WI38 (cell line): ENCODE measurements around the gene DOK7.

ENCODE experiments used
- H3K4me3 ChIP-seq: 2 replicates; pipeline ENCODE4 v1.5.1; 2011; ENCODE audit warnings: low read depth, mild to moderate bottlenecking, control low read depth, low read length
- CTCF ChIP-seq: IDR thresholded peaks from 2 replicates; pipeline ENCODE4 v1.5.1; 2012; ENCODE audit warnings: low read depth, mild to moderate bottlenecking, control low read depth, low read length

Gene DOK7

GRCh38 chr4:3466691-3467600 is 3.8 kb downstream of the DOK7 start:
- no peak overlapping the region for H3K4me3 ChIP-seq
- no peak for TF ChIP-seq CTCF

- no peak overlapping the region for H3K4me3 ChIP-seq
- TF ChIP-seq CTCF, result no peak
Observed at GRCh38 chr4:3467601-3468031, 4.5 kb downstream of the DOK7 start.

- no peak overlapping the region for H3K4me3 ChIP-seq
- TF ChIP-seq CTCF, result no peak
Observed at GRCh38 chr4:3468154-3468553, 5.0 kb downstream of the DOK7 start.

GRCh38 chr4:3468804-3469203 is 5.7 kb downstream of the DOK7 start:
- TF ChIP-seq CTCF, result no peak
- H3K4me3 ChIP-seq, result no peak overlapping the region

GRCh38 chr4:3469386-3470243 is 6.5 kb downstream of the DOK7 start:
- TF ChIP-seq CTCF, result no peak
- H3K4me3 ChIP-seq, result no peak overlapping the region

- H3K4me3 ChIP-seq, result no peak overlapping the region
- no peak for TF ChIP-seq CTCF
Observed at GRCh38 chr4:3470244-3471097, 7.4 kb downstream of the DOK7 start.
